Measurements from ENCODE around the gene PCDHA3. TPM values are rescaled to one million over a fixed set of nuclear protein-coding genes. Genes with fewer than 3 reads are reported as not detected.

The PCDHA3 gene
- under 0.01 and 0.25 TPM in 2 replicates for total RNA-seq

DNA sequence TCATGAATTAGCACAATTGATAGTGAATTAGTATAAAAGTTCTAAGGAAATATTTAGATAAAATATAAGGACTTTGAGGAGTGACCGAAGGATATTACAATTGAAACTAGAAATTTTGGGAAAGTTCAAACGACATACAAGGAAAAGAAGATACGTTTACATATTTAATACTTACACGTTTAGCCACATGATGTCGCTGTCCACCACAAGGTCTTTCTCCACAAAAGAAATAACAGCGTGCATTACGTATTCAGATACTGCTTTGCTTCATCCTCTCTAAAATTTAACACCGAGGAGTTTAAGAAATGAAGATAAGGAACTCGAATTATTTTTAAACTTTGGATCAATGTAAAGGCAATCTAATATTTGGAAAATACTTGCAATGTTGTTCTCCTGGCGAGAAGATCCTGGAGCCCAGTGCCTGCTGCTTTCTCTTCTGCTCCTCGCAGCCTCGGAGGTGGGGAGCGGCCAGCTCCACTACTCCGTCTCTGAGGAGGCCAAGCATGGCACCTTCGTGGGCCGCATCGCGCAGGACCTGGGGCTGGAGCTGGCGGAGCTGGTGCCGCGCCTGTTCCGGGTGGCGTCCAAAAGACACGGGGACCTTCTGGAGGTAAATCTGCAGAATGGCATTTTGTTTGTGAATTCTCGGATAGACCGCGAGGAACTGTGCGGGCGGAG lies at the start of gene PCDHA3:
Gene PCDHA3, plus strand, starts transcription at position 242 of the 678 bp plus-strand sequence.

GRCh38 chr5:140785905-140786686 lies 14.8 kb upstream of the PCDHA3 start, which contains the start of gene PCDHA1:
TSS of gene PCDHA1 (plus strand) at chr5:140786140.

GRCh38 chr5:140794595-140795258 lies 6.1 kb upstream of the PCDHA3 start, which contains the start of gene PCDHA2:
TSS of gene PCDHA2 (plus strand) at chr5:140794852.

DNA sequence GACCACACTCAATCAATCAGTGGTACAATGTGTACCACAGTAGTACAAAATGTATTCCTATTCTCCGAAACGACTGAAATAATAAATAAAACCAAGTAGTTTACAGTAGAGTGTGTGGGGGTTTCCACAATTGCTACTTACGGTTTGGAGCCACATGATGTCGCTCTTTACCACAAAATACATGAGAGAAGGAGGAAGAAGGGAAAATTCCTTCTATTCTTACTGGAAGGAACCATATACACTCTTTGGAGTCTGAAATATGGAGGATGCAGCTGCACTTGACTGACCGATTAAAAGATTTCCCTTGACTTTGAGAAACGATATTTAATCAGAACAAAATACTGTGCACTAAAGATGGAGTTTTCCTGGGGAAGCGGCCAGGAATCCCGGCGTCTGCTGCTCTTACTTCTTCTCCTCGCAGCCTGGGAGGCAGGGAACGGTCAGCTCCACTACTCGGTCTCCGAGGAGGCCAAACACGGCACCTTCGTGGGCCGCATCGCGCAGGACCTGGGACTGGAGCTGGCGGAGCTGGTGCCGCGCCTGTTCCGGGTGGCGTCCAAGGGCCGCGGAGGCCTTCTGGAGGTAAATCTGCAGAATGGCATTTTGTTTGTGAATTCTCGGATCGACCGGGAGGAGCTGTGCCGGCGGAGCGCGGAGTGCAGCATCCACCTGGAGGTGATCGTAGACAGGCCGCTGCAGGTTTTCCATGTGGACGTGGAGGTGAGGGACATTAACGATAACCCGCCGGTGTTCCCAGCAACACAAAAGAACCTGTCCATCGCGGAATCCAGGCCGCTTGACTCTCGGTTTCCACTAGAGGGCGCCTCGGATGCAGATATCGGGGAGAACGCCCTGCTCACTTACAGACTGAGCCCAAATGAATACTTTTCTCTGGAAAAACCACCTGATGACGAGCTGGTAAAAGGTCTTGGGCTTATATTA lies 6.2 kb downstream of the PCDHA3 start, which contains the start of gene PCDHA4:
Gene PCDHA4, plus strand, starts transcription at position 235 of the 942 bp plus-strand sequence.

DNA sequence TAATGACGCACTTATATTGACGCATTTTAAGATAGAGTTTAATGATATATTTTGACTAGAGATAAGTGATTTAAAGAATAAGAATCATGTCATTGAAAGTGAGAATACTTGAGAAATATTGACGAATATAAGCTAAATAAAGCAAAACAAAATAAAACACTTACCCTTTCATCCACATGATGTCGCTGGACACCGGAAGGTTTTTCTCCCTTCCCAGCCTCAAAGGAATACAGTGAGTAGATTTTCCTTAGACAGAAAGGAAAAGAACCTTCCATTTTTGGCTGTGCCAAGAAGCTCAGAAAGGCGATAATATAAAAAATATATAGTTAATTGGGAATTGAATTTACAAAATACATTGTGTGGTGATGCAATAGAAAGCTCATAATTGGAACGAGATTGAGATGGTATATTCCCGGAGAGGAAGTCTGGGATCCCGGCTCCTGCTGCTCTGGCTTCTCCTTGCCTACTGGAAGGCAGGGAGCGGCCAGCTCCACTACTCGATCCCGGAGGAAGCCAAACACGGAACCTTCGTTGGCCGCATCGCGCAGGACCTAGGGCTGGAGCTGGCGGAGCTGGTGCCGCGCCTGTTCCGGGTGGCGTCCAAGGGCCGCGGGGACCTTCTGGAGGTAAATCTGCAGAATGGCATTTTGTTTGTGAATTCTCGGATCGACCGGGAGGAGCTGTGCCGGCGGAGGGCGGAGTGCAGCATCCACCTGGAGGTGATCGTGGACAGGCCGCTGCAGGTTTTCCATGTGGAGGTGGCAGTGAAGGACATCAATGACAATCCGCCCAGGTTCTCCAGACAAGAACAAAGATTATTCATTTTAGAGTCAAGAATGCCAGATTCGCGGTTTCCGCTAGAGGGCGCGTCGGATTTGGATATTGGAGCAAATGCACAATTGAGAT lies 20.8 kb downstream of the PCDHA3 start, which contains the start of gene PCDHA5:
Gene PCDHA5, plus strand, starts transcription at position 239 of the 906 bp plus-strand sequence.

DNA sequence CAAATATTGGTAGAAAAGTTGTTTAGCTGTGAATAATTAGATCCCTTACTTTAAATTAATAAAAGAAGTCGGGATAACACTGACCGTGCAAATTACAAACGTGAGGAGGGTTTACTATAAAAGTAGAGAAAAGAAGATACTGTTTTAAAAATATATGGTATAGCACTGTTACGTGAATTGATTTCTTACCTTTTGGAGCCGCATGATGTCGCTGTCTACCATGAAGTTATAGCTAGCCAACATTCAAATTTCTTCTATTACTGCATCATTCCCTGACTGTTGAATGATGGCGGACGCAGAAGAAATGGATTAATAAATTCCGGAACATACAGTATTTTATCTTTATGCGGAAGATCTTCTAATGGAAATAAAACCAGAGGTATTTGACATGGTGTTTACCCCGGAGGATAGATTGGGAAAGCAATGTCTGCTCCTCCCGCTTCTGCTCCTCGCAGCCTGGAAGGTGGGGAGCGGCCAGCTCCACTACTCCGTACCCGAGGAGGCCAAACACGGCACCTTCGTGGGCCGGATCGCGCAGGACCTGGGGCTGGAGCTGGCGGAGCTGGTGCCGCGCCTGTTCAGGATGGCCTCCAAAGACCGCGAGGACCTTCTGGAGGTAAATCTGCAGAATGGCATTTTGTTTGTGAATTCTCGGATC lies 27.0 kb downstream of the PCDHA3 start, which contains the start of gene PCDHA6:
Gene PCDHA6, plus strand, starts transcription at position 257 of the 658 bp plus-strand sequence. Its CDS starts 132 bp downstream, at position 389.

DNA sequence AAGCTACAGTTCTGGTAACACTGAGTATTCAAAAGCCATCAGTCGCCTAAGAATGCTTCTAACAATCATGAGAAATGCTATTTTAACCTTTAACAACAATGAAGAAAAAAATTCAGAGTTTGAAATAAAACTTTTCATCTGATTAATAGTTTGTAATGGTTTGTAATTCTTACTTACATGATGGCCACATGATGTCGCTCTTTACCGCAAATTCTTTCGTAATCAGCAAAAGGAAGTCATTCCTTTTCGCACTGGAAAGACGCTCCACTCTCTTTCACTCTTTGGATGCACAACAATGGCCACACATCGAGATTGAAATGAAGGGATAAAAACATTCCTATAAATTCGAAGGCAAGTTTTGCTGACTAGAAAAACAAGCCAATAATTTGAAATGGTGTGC lies 33.1 kb downstream of the PCDHA3 start, which contains the start of gene PCDHA7:
Gene PCDHA7, plus strand, starts transcription at position 277 of the 400 bp plus-strand sequence. Its CDS starts 115 bp downstream, at position 392.

GRCh38 chr5:140840978-140841962 lies 40.4 kb downstream of the PCDHA3 start, which contains the start of gene PCDHA8:
TSS of gene PCDHA8 (plus strand) at chr5:140841187. CDS start at chr5:140841322, 135 bp downstream.

DNA sequence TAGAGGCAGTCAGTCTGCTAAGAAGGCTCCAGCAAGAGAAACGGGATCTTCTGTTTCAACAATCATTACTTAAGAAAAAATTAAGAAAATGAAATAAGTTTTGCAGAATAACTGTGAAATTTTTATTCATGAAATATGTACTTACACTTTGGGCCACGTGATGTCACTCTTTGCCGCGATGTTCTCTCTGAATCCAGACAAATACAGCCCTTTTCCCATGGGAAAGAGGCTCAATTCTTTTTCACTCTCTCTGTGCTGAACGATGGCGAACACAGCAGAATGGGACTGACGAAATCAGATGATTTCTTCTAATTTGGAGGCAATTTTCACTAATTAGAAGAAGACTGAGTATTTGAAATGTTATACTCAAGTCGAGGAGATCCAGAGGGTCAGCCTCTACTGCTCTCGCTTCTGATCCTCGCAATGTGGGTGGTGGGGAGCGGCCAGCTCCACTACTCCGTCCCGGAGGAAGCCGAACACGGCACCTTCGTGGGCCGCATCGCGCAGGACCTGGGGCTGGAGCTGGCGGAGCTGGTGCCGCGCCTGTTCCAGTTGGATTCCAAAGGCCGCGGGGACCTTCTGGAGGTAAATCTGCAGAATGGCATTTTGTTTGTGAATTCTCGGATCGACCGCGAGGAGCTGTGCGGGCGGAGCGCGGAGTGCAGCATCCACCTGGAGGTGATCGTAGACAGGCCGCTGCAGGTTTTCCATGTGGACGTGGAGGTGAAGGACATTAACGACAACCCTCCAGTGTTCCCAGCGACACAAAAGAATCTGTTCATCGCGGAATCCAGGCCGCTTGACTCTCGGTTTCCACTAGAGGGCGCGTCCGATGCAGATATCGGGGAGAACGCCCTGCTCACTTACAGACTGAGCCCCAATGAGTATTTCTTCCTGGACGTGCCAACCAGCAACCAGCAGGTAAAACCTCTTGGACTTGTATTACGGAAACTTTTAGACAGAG lies 47.6 kb downstream of the PCDHA3 start, which contains the start of gene PCDHA9:
Gene PCDHA9, plus strand, starts transcription at position 244 of the 964 bp plus-strand sequence. Its CDS starts 114 bp downstream, at position 358.

Other genes with a start within 250 kb of the PCDHA3 start
- 43.1 and 49.1 TPM in 2 replicates for gene SRA1, start 243.6 kb upstream of the PCDHA3 start, total RNA-seq
- gene APBB3, start 236.5 kb upstream of the PCDHA3 start, total RNA-seq = 17.2 and 26.0 TPM in 2 replicates
- 15.0 and 21.6 TPM in 2 replicates for gene SLC35A4, start 236.2 kb upstream of the PCDHA3 start, total RNA-seq
- gene CD14, start 167.9 kb upstream of the PCDHA3 start, total RNA-seq = 0.11 and 0.25 TPM in 2 replicates
- gene TMCO6, start 161.6 kb upstream of the PCDHA3 start, total RNA-seq = 9.8 and 12.1 TPM in 2 replicates
- gene NDUFA2, start 153.4 kb upstream of the PCDHA3 start, total RNA-seq = 22.8 and 31.7 TPM in 2 replicates
- gene IK, start 153.2 kb upstream of the PCDHA3 start, total RNA-seq = 101 and 140 TPM in 2 replicates
- gene WDR55, start 136.2 kb upstream of the PCDHA3 start, total RNA-seq = 29.4 and 37.5 TPM in 2 replicates
- gene DND1, start 127.5 kb upstream of the PCDHA3 start, total RNA-seq = 0.12 and 0.33 TPM in 2 replicates
- gene HARS1, start 109.7 kb upstream of the PCDHA3 start, total RNA-seq = 70.7 and 107 TPM in 2 replicates
- gene HARS2, start 109.6 kb upstream of the PCDHA3 start, total RNA-seq = 38.0 and 38.8 TPM in 2 replicates
- 60.6 and 61.1 TPM in 2 replicates for gene ZMAT2, start 100.6 kb upstream of the PCDHA3 start, total RNA-seq
- under 0.01 TPM in 2 replicates for gene PCDHA1, start 14.9 kb upstream of the PCDHA3 start, total RNA-seq
- gene PCDHA2, start 6.2 kb upstream of the PCDHA3 start, total RNA-seq = under 0.01 and 0.11 TPM in 2 replicates
- 0.11 and 0.62 TPM in 2 replicates for gene PCDHA4, start 6.0 kb downstream of the PCDHA3 start, total RNA-seq
- 0.11 and 0.12 TPM in 2 replicates for gene PCDHA5, start 20.6 kb downstream of the PCDHA3 start, total RNA-seq
- gene PCDHA6, start 26.9 kb downstream of the PCDHA3 start, total RNA-seq = 0.77 and 1.4 TPM in 2 replicates
- 0.22 and 0.87 TPM in 2 replicates for gene PCDHA7, start 33.2 kb downstream of the PCDHA3 start, total RNA-seq
- 0.11 and 0.12 TPM in 2 replicates for gene PCDHA8, start 40.1 kb downstream of the PCDHA3 start, total RNA-seq
- 0.11 and 0.12 TPM in 2 replicates for gene PCDHA9, start 47.3 kb downstream of the PCDHA3 start, total RNA-seq
- 0.33 and 0.37 TPM in 2 replicates for gene PCDHA10, start 54.8 kb downstream of the PCDHA3 start, total RNA-seq
- 0.22 and 0.50 TPM in 2 replicates for gene PCDHA11, start 67.9 kb downstream of the PCDHA3 start, total RNA-seq
- gene PCDHA12, start 74.3 kb downstream of the PCDHA3 start, total RNA-seq = 0.11 and 0.12 TPM in 2 replicates
- gene PCDHA13, start 81.1 kb downstream of the PCDHA3 start, total RNA-seq = under 0.01 and 0.25 TPM in 2 replicates
- 0.11 and 0.25 TPM in 2 replicates for gene PCDHAC1, start 125.2 kb downstream of the PCDHA3 start, total RNA-seq
- 0.55 and 1.9 TPM in 2 replicates for gene PCDHAC2, start 165.4 kb downstream of the PCDHA3 start, total RNA-seq